SK-N-SH treated with all-trans-retinoic acid at 6 μM for 48 hours (cell line): ENCODE results near the gene MTPN.

Source experiments
- ARNTL ChIP-seq: fragments of 450-650 bp; formaldehyde crosslinking; IDR thresholded peaks from 2 replicates; pipeline ENCODE4 v1.5.0; 2020; ENCODE audit warnings: low read depth, mild to moderate bottlenecking, moderate library complexity, borderline replicate concordance
- ISL1 ChIP-seq: fragments of 250-450 bp; sonication (Bioruptor Pico); IDR thresholded peaks from 2 replicates; pipeline ENCODE4 v2.1.2; 2022; ENCODE audit warnings: mild to moderate bottlenecking, moderate library complexity
- OSR1 ChIP-seq: fragments of 250-450 bp; sonication (Bioruptor Pico); IDR thresholded peaks from 2 replicates; pipeline ENCODE4 v1.8.0; 2022; ENCODE audit warnings: moderate library complexity, mild to moderate bottlenecking, inconsistent platforms
- RARB ChIP-seq: fragments of 250-450 bp; sonication (Bioruptor Pico); IDR thresholded peaks from 2 replicates; pipeline ENCODE4 v1.8.0; 2021; ENCODE audit warnings: mild to moderate bottlenecking, moderate library complexity
- TCF4 ChIP-seq: fragments of 250-450 bp; sonication (Bioruptor Pico); IDR thresholded peaks from 2 replicates; pipeline ENCODE4 v1.8.0; 2021; ENCODE audit warnings: mild to moderate bottlenecking, moderate library complexity, borderline replicate concordance
- TOX ChIP-seq: fragments of 250-450 bp; sonication (Bioruptor Pico); IDR thresholded peaks from 2 replicates; pipeline ENCODE4 v1.8.0; 2021; ENCODE audit warnings: mild to moderate bottlenecking, moderate library complexity, borderline replicate concordance
- ZFP30 ChIP-seq: fragments of 450-650 bp; formaldehyde crosslinking; IDR thresholded peaks from 2 replicates; pipeline ENCODE4 v1.5.0; 2022; ENCODE audit warnings: mild to moderate bottlenecking, moderate library complexity
- ZNF70 ChIP-seq: fragments of 450-650 bp; formaldehyde crosslinking; IDR thresholded peaks from 2 replicates; pipeline ENCODE4 v1.5.0; 2020; ENCODE audit warnings: mild to moderate bottlenecking, moderate library complexity
- TF ChIP-seq, protein P1 (sequence below): fragments of 250-450 bp; sonication (Bioruptor Pico); IDR thresholded peaks from 2 replicates; pipeline ENCODE4 v1.5.0; 2020; ENCODE audit warnings: mild to moderate bottlenecking, moderate library complexity
- TF ChIP-seq, protein P2 (sequence below): fragments of 250-450 bp; sonication (Bioruptor Pico); IDR thresholded peaks from 2 replicates; pipeline ENCODE4 v1.8.0; 2020; ENCODE audit warnings: mild to moderate bottlenecking, moderate library complexity, borderline replicate concordance

- TF ChIP-seq, protein P1, sequence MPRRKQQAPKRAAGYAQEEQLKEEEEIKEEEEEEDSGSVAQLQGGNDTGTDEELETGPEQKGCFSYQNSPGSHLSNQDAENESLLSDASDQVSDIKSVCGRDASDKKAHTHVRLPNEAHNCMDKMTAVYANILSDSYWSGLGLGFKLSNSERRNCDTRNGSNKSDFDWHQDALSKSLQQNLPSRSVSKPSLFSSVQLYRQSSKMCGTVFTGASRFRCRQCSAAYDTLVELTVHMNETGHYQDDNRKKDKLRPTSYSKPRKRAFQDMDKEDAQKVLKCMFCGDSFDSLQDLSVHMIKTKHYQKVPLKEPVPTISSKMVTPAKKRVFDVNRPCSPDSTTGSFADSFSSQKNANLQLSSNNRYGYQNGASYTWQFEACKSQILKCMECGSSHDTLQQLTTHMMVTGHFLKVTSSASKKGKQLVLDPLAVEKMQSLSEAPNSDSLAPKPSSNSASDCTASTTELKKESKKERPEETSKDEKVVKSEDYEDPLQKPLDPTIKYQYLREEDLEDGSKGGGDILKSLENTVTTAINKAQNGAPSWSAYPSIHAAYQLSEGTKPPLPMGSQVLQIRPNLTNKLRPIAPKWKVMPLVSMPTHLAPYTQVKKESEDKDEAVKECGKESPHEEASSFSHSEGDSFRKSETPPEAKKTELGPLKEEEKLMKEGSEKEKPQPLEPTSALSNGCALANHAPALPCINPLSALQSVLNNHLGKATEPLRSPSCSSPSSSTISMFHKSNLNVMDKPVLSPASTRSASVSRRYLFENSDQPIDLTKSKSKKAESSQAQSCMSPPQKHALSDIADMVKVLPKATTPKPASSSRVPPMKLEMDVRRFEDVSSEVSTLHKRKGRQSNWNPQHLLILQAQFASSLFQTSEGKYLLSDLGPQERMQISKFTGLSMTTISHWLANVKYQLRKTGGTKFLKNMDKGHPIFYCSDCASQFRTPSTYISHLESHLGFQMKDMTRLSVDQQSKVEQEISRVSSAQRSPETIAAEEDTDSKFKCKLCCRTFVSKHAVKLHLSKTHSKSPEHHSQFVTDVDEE (CRISPR knock-in tag): no peak
- TF ChIP-seq ARNTL (CRISPR knock-in tag) (no peak), OSR1 (CRISPR knock-in tag) (no peak), TOX (CRISPR knock-in tag) (no peak), ZNF70 (no peak), ISL1 (CRISPR knock-in tag) (no peak), ZFP30 (CRISPR knock-in tag) (no peak), TCF4 (CRISPR knock-in tag) (no peak), RARB (no peak)
- TF ChIP-seq, protein P2, sequence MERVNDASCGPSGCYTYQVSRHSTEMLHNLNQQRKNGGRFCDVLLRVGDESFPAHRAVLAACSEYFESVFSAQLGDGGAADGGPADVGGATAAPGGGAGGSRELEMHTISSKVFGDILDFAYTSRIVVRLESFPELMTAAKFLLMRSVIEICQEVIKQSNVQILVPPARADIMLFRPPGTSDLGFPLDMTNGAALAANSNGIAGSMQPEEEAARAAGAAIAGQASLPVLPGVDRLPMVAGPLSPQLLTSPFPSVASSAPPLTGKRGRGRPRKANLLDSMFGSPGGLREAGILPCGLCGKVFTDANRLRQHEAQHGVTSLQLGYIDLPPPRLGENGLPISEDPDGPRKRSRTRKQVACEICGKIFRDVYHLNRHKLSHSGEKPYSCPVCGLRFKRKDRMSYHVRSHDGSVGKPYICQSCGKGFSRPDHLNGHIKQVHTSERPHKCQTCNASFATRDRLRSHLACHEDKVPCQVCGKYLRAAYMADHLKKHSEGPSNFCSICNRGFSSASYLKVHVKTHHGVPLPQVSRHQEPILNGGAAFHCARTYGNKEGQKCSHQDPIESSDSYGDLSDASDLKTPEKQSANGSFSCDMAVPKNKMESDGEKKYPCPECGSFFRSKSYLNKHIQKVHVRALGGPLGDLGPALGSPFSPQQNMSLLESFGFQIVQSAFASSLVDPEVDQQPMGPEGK: no peak
Measured at GRCh38 chr7:135994466-135995205, 17.5 kb upstream of the MTPN start.
